COLO829 (cell line): Measurements from ENCODE around the gene GPATCH1.
"Not testable (repeated sequence)": the region's sequence is repeated elsewhere in the genome, so short reads cannot be mapped to it uniquely, and the experiment has no call there.

Experiments
- DNase-seq: peaks from one replicate; pipeline ENCODE4 v3.0.0; 2012; ENCODE audit warnings: low spot score

Gene GPATCH1

GRCh38 chr19:33080761-33081681 is at the start of gene GPATCH1:
TSS of gene GPATCH1 (plus strand) at chr19:33081181. CDS start at chr19:33081194, 13 bp downstream.
- peak; percentile 85 for DNase-seq

GRCh38 chr19:33032218-33032781 is 48.7 kb upstream of the GPATCH1 start:
- DNase-seq, result no peak

- no peak for DNase-seq
Observed at GRCh38 chr19:33035461-33035860, 45.5 kb upstream of the GPATCH1 start.

GRCh38 chr19:33036370-33037167 is 44.4 kb upstream of the GPATCH1 start:
- not testable (repeated sequence) for DNase-seq

GRCh38 chr19:33037168-33038025 is 43.6 kb upstream of the GPATCH1 start:
- DNase-seq, result not testable (repeated sequence)

- no peak for DNase-seq
Observed at GRCh38 chr19:33039108-33039599, 41.8 kb upstream of the GPATCH1 start.

- no peak for DNase-seq
Observed at GRCh38 chr19:33039815-33040214, 41.2 kb upstream of the GPATCH1 start.

GRCh38 chr19:33040994-33041827 is 39.8 kb upstream of the GPATCH1 start:
- DNase-seq, result peak; percentile 51

GRCh38 chr19:33041828-33042160 is 39.2 kb upstream of the GPATCH1 start:
- DNase-seq, result not testable (repeated sequence)

GRCh38 chr19:33047422-33047821 is 33.6 kb upstream of the GPATCH1 start:
- no peak for DNase-seq

- DNase-seq, result no peak
Observed at GRCh38 chr19:33048806-33049676, 31.9 kb upstream of the GPATCH1 start.

GRCh38 chr19:33050110-33050509 is 30.9 kb upstream of the GPATCH1 start:
- no peak for DNase-seq

- DNase-seq, result no peak
Observed at GRCh38 chr19:33052352-33052972, 28.5 kb upstream of the GPATCH1 start.

GRCh38 chr19:33054623-33055022 is 26.4 kb upstream of the GPATCH1 start:
- no peak for DNase-seq

GRCh38 chr19:33055718-33056117 is 25.3 kb upstream of the GPATCH1 start:
- DNase-seq, result peak; percentile 85

- no peak for DNase-seq
Observed at GRCh38 chr19:33060586-33060985, 20.4 kb upstream of the GPATCH1 start.

GRCh38 chr19:33062902-33063301 is 18.1 kb upstream of the GPATCH1 start:
- DNase-seq, result no peak

GRCh38 chr19:33063356-33063752 is 17.6 kb upstream of the GPATCH1 start:
- DNase-seq, result no peak
